Astrocyte (in vitro differentiated cells and primary cell): ENCODE results near the gene SQSTM1. TPM values are rescaled to one million over a fixed set of nuclear protein-coding genes. Genes with fewer than 3 reads are reported as not detected.

Experiments
- DNase-seq: peaks from one replicate; pipeline ENCODE4 v3.0.0-alpha.2; 2010; ENCODE audit warnings: low read depth
- FAIRE-seq: peaks from 2 replicates; lab custom pipeline; 2011; peaks lifted over from hg19 to GRCh38; lab: Jason Lieb, UNC
- H2AFZ ChIP-seq: 2 replicates; pipeline ENCODE4 v1.6.0; 2012; ENCODE audit warnings: low read depth, low read length, inconsistent platforms
- H3K27ac ChIP-seq: 2 replicates; pipeline ENCODE4 v1.5.1; 2011; ENCODE audit warnings: low read depth, low read length, inconsistent platforms
- H3K27me3 ChIP-seq: 2 replicates; pipeline ENCODE4 v1.6.0; 2011; ENCODE audit warnings: low read length, inconsistent platforms; ENCODE audit not compliant: insufficient read depth
- H3K36me3 ChIP-seq: 2 replicates; pipeline ENCODE4 v1.5.1; 2011; ENCODE audit warnings: low read length, inconsistent platforms; ENCODE audit not compliant: insufficient read depth
- H3K4me1 ChIP-seq: 2 replicates; pipeline ENCODE4 v1.5.1; 2011; ENCODE audit warnings: low read length, inconsistent platforms; ENCODE audit not compliant: insufficient read depth
- H3K4me2 ChIP-seq: 2 replicates; pipeline ENCODE4 v1.6.0; 2012; ENCODE audit warnings: low read length, inconsistent platforms
- H3K4me3 ChIP-seq: 2 replicates; pipeline ENCODE4 v1.5.1; 2011; ENCODE audit warnings: low read depth, mild to moderate bottlenecking, low read length, inconsistent platforms; ENCODE audit not compliant: insufficient read depth
- H3K79me2 ChIP-seq: 2 replicates; pipeline ENCODE4 v1.6.0; 2012; ENCODE audit warnings: mild to moderate bottlenecking, low read length, inconsistent platforms; ENCODE audit not compliant: insufficient read depth
- H3K9ac ChIP-seq: 2 replicates; pipeline ENCODE4 v1.6.0; 2012; ENCODE audit warnings: mild to moderate bottlenecking, low read length, inconsistent platforms
- H3K9me3 ChIP-seq: 2 replicates; pipeline ENCODE4 v1.5.1; 2012; ENCODE audit warnings: low read depth, mild to moderate bottlenecking, low read length, inconsistent platforms; ENCODE audit not compliant: insufficient read depth
- H4K20me1 ChIP-seq: 2 replicates; pipeline ENCODE4 v1.6.0; 2012; ENCODE audit warnings: low read length, inconsistent platforms; ENCODE audit not compliant: insufficient read depth
- H3K27ac Mint-ChIP-seq: one replicate; pipeline ENCODE4 v1.8.0; 2021; ENCODE audit warnings: mild to moderate bottlenecking, mixed read lengths; ENCODE audit not compliant: unreplicated experiment
- H3K27me3 Mint-ChIP-seq: one replicate; pipeline ENCODE4 v1.8.0; 2021; ENCODE audit warnings: low read depth, mixed read lengths; ENCODE audit not compliant: unreplicated experiment
- H3K36me3 Mint-ChIP-seq: one replicate; pipeline ENCODE4 v1.8.0; 2021; ENCODE audit warnings: low read depth, mixed read lengths; ENCODE audit not compliant: unreplicated experiment
- H3K4me1 Mint-ChIP-seq: one replicate; pipeline ENCODE4 v1.8.0; 2021; ENCODE audit warnings: low read depth, mixed read lengths; ENCODE audit not compliant: unreplicated experiment
- H3K4me3 Mint-ChIP-seq: one replicate; pipeline ENCODE4 v1.8.0; 2021; ENCODE audit warnings: mild to moderate bottlenecking, moderate library complexity, mixed read lengths; ENCODE audit not compliant: unreplicated experiment
- H3K9me3 Mint-ChIP-seq: one replicate; pipeline ENCODE4 v1.8.0; 2021; ENCODE audit warnings: mild to moderate bottlenecking, mixed read lengths; ENCODE audit not compliant: unreplicated experiment
- CTCF ChIP-seq: IDR thresholded peaks from 2 replicates; pipeline ENCODE4 v1.5.1; 2011; ENCODE audit warnings: low read depth, mild to moderate bottlenecking, inconsistent platforms, low read length, moderate library complexity; ENCODE audit not compliant: insufficient read depth
- EZH2 ChIP-seq: IDR thresholded peaks from 2 replicates; pipeline ENCODE4 v1.6.1; 2012; ENCODE audit warnings: mild to moderate bottlenecking, low read length, inconsistent platforms; ENCODE audit not compliant: insufficient read depth
- total RNA-seq: library from RNA; stranded (reverse); gene quantifications from 2 replicates; pipeline ENCODE4 v1.2.1, GENCODE V29; 2021

Gene SQSTM1
- total RNA-seq, 1 donor from 2014 or later = 262 TPM

GRCh38 chr5:179872055-179872827 is 51.5 kb downstream of the SQSTM1 start:
- no peaks in the 10 kb centered on the region for H4K20me1 ChIP-seq
- Mint-ChIP-seq H3K9me3 (peaks cover 4% of the 10 kb centered on the region), H3K27me3 (no peaks in the 10 kb centered on the region), H3K4me3 (no peak overlapping the region), H3K4me1 (no peaks in the 10 kb centered on the region), H3K36me3 (peaks cover 15% of the 10 kb centered on the region), H3K27ac (no peak overlapping the region)
- no peak overlapping the region for H3K4me3 ChIP-seq
- H3K79me2 ChIP-seq = no peaks in the 10 kb centered on the region
- no peaks in the 10 kb centered on the region for H3K4me1 ChIP-seq
- no peaks in the 10 kb centered on the region for H3K27me3 ChIP-seq
- no peak for FAIRE-seq
- TF ChIP-seq CTCF = no peak
- TF ChIP-seq EZH2 = no peak
- no peak overlapping the region for H2AFZ ChIP-seq
- H3K4me2 ChIP-seq = no peak overlapping the region
- no peak overlapping the region for H3K9ac ChIP-seq
- H3K36me3 ChIP-seq = peaks cover 19% of the 10 kb centered on the region
- DNase-seq = no peak
- H3K9me3 ChIP-seq = no peaks in the 10 kb centered on the region
- H3K27ac ChIP-seq = no peak overlapping the region

- H3K4me1 Mint-ChIP-seq = no peaks in the 10 kb centered on the region
- DNase-seq (no peak), FAIRE-seq (no peak)
- TF ChIP-seq EZH2 (no peak), CTCF (no peak)
- Histone ChIP-seq H2AFZ (no peak overlapping the region), H3K4me2 (no peak overlapping the region), H3K27ac (no peak overlapping the region), H3K4me1 (no peaks in the 10 kb centered on the region), H3K36me3 (peaks cover 23% of the 10 kb centered on the region), H4K20me1 (no peaks in the 10 kb centered on the region), H3K4me3 (no peak overlapping the region), H3K9me3 (no peaks in the 10 kb centered on the region), H3K9ac (no peak overlapping the region), H3K79me2 (no peaks in the 10 kb centered on the region), H3K27me3 (no peaks in the 10 kb centered on the region)
- peaks cover 16% of the 10 kb centered on the region for H3K36me3 Mint-ChIP-seq
- H3K27me3 Mint-ChIP-seq = no peaks in the 10 kb centered on the region
- peaks cover 3% of the 10 kb centered on the region for H3K9me3 Mint-ChIP-seq
- H3K27ac Mint-ChIP-seq = no peak overlapping the region
- no peak overlapping the region for H3K4me3 Mint-ChIP-seq
Measured at GRCh38 chr5:179872828-179873575, 52.3 kb downstream of the SQSTM1 start.
